Kidney capillary endothelial cell (primary cell): Measurements from ENCODE around the gene PAPLN.

Experiments used
- DNase-seq: peaks from one replicate; pipeline ENCODE4 v3.0.0-alpha.2; 2018; ENCODE audit warnings: low spot score

PAPLN gene

DNA sequence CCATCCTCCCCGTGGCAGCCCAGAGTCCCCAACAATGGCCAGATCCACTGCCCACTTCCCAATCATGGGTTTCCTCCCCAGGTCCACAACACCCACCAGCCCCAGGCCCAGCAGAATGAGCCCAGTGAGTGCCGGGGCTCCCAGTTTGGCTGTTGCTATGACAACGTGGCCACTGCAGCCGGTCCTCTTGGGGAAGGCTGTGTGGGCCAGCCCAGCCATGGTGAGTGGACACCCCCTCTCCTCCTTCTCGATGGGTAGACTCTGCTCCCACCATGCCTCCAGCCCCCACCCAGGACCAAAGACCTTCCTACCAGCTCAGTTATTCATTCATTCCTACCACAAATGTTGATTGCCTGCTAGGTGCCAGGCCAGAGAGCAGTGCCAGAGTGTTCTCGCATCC, 23.8 kb downstream of the PAPLN start:
- DNase-seq: no peak

DNA sequence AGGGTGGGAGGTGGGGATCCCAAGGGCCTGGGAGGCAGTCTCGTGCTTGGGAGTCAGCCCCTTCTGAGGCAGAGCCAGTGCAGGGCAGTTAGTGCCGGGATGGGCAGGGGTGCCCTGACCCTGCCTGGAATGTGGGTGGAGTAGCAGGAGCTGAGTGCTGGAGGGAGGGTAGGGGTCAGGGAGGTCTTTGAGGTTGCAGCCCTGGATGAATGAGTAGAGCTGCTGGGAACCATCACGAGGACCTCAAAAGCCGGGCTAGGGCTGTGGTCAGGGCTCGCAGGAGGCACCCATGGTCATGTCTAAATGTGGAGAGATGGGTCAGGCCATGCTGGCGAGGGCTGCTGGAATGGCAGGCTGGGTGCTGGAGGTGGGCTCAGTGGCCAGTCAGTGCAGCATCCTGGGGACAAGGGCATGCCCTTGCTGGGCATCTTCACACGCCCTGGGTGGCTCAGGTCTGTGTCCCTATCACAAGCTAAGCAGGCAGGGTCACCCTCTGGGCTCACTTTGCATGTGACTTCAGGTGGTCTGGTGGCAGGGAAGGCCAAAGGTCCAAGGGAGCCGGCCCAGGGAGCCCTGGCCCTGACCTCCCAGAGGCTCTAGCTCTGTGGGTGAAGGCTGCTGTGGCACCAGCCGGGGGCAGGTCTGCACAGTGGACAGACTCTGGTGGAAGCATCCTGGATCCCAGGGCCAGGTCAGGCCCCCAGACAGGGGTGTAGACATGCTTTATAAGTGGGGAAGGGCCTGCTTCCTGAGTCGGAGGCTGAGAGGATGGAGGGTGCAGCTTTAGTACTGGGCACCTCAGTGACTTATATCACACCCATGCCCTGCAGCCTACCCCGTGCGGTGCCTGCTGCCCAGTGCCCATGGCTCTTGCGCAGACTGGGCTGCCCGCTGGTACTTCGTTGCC, 24.5 kb downstream of the PAPLN start:
- no peak for DNase-seq

DNA sequence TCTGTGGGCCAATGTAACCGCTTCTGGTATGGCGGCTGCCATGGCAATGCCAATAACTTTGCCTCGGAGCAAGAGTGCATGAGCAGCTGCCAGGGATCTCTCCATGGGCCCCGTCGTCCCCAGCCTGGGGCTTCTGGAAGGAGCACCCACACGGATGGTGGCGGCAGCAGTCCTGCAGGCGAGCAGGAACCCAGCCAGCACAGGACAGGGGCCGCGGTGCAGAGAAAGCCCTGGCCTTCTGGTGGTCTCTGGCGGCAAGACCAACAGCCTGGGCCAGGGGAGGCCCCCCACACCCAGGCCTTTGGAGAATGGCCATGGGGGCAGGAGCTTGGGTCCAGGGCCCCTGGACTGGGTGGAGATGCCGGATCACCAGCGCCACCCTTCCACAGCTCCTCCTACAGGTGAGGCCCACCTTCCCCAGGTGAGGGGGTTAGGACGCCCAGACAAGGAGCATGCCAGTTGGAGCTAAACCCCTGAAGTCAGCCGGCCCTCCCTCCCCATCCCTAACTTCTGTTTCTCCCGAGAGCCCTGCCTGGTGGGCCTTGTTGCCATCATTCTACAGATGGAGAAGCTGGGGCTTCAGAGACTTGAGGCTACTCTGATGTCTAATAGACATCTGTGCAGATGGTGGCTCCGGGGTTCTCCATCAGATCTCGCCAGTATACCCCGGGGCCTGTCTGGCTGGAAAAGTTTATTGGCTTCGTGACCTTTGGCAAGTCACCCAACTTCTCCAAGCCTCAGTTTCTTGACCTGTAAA, 25.3 kb downstream of the PAPLN start:
- DNase-seq: no peak

DNA sequence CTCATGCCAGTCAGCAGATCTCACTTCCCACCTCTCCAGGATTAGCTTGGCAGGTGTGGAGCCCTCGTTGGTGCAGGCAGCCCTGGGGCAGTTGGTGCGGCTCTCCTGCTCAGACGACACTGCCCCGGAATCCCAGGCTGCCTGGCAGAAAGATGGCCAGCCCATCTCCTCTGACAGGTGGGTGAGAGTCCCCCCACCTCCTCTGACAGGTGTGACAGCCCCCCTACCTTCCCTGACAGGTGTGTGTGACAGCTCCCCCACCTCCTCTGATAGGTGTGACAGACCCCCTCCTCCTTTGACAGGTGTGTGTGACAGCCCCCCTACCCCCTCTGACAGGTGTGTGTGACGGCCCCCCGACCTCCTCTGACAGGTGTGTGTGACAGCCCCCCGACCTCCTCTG, 26.3 kb downstream of the PAPLN start:
- DNase-seq: no peak

DNA sequence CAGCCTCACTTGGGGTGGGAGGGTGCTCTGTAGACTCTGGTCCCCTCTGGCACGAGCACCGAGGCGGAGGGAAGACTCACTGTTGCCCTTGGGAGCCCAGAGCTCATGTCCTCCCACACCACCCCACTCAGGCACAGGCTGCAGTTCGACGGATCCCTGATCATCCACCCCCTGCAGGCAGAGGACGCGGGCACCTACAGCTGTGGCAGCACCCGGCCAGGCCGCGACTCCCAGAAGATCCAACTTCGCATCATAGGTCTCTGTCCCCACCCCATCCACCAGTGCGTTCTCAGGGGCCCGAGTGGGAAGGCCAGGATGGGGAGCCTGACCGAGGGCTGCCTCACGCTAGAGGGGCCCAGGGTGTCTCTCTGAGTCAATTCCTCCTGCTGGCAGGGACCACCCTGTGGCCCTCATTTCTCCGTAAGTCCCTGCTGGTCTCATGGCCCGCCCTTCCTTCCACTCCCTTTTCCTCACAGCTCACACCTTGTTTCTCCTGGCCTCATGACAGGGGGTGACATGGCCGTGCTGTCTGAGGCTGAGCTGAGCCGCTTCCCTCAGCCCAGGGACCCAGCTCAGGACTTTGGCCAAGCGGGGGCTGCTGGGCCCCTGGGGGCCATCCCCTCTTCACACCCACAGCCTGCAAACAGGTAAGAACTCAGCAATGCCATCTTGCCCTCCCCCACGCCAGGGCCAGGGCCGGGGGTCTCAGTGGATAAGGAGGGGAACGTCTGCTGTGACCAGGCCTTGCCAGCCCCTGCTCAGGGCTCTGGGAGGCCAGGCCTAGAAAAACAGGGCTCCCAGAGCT, 27.0 kb downstream of the PAPLN start:
- no peak for DNase-seq

DNA sequence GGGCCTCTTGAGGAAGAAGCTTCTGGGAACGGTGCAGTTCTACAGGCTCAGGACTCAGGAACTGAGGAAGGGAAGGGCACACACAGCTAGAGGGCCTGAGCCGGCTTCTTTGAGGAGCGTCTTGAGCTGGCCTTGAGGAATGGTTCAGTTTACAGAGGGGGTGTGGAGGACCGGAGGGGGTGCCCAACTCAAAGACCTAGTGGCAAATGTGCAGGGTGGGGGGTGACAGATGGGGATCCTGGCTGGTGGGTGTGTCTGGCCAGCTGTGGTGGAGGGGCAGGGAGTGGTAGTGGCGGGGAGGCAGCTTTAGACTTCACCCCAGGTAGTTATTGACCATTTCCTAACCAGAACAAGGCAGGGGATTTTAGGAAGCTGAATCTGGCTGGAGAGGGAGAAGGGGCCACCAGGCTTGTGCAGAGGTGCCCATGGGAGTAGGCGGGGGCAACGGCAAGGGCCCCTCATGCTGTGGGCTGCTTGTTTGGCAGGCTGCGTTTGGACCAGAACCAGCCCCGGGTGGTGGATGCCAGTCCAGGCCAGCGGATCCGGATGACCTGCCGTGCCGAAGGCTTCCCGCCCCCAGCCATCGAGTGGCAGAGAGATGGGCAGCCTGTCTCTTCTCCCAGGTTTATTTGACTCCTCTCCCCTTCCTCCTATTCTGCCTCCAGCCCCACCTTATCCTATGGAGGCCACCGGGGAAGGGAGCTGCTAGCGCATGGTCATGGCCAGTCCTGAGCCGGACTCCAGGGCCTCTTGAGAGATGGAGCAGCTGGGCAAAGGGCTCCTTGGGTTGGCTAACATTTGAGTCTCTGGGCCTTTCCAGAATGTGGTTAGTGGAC, 27.8 kb downstream of the PAPLN start:
- DNase-seq: no peak

DNA sequence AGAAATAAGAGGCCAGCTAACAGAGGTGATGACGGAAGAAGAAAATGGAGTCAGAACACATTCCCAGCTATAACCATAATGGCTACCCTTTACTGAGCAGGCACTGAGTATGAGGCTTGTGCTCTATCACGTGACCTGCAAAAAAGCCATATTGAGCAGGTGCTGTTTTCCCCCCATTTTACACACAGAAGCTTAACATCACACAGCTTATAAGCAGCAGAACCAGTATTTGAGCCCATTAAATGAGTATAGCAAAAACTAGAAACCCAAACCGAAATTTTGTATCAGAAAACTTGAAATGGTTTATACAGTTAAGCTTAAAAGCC, 28.4 kb downstream of the PAPLN start:
- DNase-seq: no peak

DNA sequence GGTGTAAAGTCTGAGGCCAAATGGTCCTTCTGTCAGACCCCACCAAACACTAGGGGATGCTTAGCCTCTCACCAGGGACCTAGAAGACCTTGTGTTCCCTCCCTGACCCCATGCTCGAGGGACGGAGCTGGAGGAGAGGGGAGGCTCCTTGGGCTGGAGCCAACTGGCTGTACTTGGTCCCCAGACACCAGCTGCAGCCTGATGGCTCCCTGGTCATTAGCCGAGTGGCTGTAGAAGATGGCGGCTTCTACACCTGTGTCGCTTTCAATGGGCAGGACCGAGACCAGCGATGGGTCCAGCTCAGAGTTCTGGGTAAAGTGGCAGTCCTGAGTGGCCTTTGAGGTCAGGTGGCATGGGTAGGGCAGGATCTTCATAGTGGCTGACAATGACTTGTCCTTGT, 29.0 kb downstream of the PAPLN start:
- no peak for DNase-seq

DNA sequence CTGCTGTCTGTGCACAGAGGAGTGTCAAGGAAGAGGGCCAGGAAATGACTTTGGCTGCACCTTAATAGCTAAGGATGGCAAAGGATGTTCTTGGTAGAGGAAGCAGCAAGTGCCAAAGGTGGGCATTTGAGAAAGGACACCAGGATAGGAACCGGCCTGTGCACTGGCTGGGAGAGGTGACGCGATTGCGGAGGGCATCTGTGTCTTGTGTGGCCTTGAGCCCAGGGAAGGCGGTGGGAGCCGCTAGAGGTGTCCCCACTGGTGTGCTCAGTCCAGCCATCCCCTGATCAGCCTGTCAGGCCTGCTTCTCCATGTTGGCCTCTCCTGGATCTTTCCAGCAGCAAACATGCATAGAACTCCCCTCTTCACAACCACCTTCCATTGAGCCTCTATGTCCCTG, 30.2 kb downstream of the PAPLN start:
- DNase-seq: no peak

DNA sequence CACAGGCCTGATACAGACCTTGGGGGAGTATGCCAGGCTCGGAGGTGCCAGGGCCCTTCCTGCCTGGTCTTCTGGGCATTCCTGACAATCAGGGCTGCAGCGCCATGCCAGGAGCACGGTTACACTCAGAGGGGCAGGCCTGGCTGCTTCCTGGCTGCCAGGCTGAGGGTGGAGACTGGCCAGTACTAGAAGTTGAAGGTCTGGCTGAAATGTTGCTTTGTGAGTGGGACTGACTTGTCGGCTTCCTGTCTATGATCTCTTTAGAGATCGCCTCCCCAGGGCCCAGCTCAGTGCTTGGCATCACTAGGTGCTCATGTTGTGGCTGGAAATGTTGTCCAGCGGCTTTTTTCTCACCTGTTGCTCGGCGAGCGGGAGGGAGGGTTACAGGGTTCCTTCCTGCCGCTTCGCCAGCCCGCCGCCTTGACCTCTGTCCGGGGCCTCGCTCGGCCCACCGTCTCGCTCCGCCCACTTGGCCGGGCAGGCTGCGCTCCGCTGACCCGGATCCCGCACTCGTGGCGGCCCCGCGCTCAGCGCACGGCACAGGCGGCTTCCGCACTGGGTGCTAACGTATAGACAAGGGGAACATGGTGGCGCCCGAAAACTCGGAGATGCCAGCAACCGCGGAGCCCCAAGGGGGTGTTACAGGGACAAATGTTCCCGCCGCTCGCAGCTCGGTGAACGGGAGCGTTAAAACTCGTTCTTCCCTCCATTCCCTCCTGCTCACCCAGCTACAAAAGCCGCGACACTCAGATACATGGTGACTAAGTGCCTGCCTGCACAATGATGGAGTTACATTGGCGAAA, 32.6 kb downstream of the PAPLN start:
- DNase-seq: peak; percentile 53

DNA sequence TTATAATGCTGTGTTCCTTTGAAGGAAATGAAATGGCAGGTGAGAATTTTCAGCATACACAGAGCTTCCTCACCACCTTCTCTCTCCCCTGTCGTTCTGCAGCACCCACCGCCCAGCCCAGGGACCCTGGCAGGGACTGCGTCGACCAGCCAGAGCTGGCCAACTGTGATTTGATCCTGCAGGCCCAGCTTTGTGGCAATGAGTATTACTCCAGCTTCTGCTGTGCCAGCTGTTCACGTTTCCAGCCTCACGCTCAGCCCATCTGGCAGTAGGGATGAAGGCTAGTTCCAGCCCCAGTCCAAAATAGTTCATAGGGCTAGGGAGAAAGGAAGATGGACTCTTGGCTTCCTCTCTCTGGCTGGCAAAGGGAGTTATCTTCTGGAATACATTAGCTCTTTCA, 35.1 kb downstream of the PAPLN start:
- DNase-seq: no peak

DNA sequence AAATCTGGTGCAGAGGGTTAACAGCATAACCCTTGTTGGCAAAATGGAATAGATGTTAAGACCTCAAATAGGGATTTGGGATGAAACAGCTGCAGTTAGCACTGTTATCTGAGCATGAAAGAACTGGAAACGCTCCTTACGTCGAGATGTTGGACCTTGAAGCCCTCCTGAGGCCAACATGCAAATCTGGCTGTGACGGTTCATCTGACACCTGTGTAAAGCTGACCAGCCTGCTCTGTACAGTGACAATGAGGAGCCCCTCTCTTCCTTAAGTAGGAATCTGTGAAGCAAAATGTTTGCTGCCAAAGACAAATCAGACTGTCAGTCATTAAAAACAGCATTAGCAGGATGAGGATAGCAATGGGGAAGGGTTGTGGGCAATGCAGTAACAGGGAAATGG, 36.5 kb downstream of the PAPLN start:
- DNase-seq: no peak

DNA sequence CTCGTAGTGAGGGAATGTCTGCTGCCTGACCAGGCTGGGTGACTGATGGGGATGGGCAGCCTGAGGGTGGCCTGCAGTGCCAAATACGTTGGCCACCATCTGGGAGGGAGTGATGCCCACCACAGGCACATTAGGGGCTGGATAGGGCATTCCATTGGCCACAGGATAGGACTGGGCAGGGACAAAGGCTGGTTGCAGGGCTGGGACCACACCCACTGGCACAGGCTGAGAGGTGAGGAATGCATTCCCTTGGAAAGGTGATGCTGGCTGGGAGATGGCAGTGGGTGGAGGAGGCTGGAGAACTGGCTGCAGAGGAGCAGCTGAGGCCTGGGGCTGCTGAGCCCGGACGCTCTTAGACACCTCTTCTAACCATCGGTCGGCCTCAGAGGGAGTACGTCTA, 39.5 kb downstream of the PAPLN start:
- no peak for DNase-seq

DNA sequence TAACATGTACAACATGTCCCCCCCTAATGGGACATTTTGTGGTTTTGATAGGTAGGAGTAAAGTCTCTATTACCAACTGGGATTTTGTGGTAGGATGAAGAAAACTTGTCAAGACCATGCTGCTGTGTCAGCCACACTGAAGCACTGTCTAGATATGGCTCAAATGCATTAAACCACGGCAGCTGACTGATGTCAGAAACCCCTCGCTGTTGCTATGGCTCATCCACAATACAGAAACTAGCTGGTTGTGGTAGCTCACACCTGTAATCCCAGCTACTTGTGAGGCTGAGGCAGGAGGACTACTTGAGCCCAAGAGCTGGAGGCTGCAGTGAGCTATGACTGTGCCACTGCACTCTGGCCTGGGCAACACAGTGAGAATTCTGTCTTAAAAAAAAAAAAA, 40.1 kb downstream of the PAPLN start:
- no peak for DNase-seq

DNA sequence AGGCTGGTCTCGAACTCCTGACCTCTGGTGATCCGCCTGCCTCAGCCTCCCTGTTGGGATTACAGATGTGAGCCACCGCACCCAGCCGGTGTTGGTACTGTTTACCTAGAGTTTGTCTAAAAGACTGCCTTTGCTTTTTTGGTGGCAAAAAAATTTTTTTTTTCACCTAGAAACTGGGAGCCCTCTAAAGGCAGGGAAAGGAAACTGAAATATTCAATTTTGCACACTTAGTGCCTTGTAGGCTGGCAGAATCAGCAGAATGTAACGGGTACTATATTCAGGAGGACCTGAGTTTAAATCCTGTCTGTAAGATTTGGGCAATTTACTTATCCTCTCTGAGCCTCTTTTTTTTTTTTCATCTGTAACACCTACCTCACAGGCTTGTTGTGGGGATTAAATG, 43.6 kb downstream of the PAPLN start:
- DNase-seq: no peak

DNA sequence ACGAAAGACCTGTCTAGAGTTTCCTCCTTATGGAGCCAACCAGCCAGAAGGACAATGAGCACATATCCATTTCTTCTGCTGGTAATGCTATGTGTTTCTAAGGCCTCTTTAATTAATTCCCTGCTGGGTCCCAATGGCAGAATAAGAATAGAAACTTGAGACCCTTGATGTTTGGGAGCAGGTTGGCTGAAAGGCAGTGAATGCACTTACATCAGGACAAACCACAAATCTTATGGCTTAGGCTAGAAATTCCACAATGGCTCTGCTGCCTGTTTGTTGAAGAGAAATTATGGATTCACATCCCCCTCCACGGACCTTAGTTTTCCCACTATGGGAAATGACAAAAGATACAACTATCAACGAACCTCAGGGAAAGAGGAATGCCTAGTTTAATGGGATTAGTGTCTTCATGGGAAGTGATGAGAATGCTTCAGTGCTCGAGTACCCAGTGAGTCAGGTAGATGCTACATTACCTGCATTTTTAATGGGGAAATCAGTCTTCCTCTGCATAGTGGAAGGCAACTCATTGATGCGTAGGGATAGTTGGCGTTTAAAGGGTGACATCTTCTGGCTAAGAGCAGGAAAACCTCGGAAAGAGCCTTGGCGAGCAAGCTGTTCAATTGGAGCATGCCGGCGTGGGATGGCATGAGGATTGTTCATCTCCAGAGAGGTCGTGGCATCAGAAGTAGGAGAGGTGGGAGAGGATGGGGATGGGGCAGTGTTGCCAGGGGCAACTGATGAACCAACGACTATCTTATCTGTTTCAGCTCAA, 46.5 kb downstream of the PAPLN start:
- no peak for DNase-seq

DNA sequence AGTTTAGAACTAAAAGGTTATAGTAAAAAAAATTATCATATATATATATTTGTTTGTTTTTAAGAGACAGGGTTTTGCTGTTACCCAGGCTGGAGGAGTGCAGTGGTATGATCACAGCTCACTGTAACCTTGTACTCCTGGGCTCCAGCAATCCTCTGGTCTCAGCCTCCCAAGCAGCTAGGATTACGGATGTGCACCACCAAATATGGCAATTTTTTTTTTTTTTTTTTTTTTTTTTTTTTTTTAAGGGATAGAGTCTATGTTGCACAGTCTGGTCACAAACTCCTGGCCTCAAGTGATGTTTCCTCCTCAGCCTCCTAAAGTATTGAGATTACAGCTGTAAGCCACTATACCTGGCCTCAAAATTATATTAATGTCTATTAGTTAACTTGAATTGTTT, 48.7 kb downstream of the PAPLN start:
- no peak for DNase-seq

DNA sequence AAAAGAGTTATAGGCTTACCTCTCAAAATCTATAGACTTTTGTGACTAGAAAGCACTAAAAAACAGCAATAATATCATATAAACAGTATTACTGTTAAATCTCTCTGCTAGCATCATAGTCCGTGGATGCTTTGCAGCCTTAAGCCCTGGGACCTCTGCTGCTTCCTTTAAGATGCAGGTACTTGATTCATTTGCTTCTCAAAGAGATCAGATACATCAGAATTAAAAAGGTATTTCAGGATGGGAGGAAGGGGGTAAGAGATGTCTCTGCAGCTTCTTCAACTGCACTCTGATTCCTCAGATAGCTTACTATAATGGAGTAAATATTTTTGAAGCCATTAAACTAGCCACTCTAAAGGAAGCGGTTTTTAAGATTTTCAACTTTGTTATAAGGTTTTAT, 49.3 kb downstream of the PAPLN start:
- DNase-seq: no peak

DNA sequence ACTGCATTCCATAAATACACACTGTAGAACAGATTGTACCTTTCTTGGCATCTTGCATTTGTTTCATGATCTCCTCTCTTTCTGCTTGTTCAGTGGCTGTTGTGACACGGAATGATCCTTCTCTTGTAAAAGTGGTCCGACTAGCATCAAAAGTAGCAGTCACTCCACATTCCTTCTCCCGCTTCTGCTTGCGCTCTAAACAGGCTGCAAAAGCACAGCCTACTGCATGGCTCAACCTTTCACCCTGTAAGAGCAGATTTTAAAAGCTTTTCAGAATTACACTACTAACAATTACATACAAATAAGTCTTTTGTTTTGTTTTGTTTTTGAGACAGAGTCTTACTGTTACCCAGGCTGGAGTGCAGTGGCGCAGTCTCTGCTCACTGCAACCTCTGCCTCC, 49.8 kb downstream of the PAPLN start:
- no peak for DNase-seq

DNA sequence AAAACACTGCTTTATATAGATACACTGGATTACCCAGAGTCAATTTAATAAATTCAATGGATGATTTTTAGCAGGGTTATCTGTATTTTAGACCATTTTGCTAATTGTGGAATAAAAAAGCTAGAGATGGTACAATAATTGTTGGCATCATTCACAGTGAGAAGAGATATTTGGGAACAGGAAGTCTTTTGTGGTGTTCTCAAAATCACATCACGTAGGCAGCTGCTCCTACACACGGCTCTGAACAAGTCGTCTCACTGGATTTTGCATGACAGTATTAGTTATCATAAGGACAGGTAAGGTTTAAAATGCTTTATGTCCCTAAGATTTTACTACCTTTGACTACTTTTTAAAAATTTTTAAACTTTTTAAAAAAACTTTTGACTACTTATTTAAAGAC, 52.0 kb downstream of the PAPLN start:
- no peak for DNase-seq
